ACC112 (cell line): Measurements from ENCODE around the gene ZBTB21.

ENCODE experiments used
- H2AFZ ChIP-seq: fragments of 200-600 bp; sonication (generic); one replicate; pipeline ENCODE4 v1.6.0; 2017; ENCODE audit warnings: antibody characterized with exemption, low read length; ENCODE audit not compliant: unreplicated experiment
- H3K27ac ChIP-seq: fragments of 200-600 bp; sonication (generic); 2 replicates; pipeline ENCODE4 v1.5.1; 2014; ENCODE audit warnings: low read depth, mild to moderate bottlenecking, antibody characterized with exemption, low read length, moderate library complexity
- H3K27me3 ChIP-seq: fragments of 200-600 bp; sonication (generic); 2 replicates; pipeline ENCODE4 v1.6.1; 2014; ENCODE audit warnings: mild to moderate bottlenecking, antibody characterized with exemption, low read length, moderate library complexity, mixed read lengths; ENCODE audit not compliant: insufficient read depth
- H3K36me3 ChIP-seq: fragments of 200-600 bp; sonication (generic); 2 replicates; pipeline ENCODE4 v1.6.1; 2016; ENCODE audit warnings: mild to moderate bottlenecking, antibody characterized with exemption, low read length, moderate library complexity, mixed read lengths; ENCODE audit not compliant: insufficient read depth
- H3K4me1 ChIP-seq: fragments of 200-600 bp; sonication (generic); one replicate; pipeline ENCODE4 v1.6.1; 2016; ENCODE audit warnings: low read length, mixed read lengths; ENCODE audit not compliant: insufficient read depth, unreplicated experiment, control insufficient read depth
- H3K4me3 ChIP-seq: fragments of 200-600 bp; sonication (generic); 2 replicates; pipeline ENCODE4 v1.5.1; 2014; ENCODE audit warnings: mild to moderate bottlenecking, low read depth, low read length
- H3K79me2 ChIP-seq: fragments of 200-600 bp; sonication (generic); one replicate; pipeline ENCODE4 v1.6.0; 2016; ENCODE audit warnings: low read length; ENCODE audit not compliant: control insufficient read depth, unreplicated experiment, insufficient read depth

Gene ZBTB21

DNA sequence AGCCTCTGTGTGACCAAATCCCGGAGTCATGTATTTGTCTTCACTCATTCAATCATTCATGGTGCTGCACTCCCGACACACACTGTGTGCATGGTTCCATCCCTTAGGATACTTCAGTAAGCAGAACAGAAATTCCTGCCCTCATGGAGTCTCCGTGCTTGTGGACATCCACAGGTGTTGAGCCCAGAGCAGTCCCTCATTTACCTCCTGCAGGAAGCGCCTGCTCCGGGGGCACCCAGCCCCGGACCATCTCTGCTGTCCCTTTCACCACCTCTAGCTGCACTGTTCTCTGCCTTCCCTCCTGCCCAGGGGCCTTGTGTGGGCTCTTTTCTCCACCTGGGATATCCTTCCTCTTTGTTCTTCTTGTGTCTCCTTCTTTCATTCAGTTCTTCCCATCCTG lies 9.5 kb upstream of the ZBTB21 start:
- Histone ChIP-seq H3K4me3 (no peak overlapping the region), H3K27ac (no peak overlapping the region), H3K79me2 (no peaks in the 10 kb centered on the region)

GRCh38 chr21:42019101-42019605 lies 9.0 kb upstream of the ZBTB21 start:
- no peak overlapping the region for H3K4me3 ChIP-seq
- H3K79me2 ChIP-seq: no peaks in the 10 kb centered on the region
- no peaks in the 10 kb centered on the region for H3K36me3 ChIP-seq
- no peak overlapping the region for H3K27ac ChIP-seq
- H3K4me1 ChIP-seq: no peaks in the 10 kb centered on the region
- peaks cover 23% of the 10 kb centered on the region; the same call in 1 of the 2 replicates for H3K27me3 ChIP-seq
- no peak overlapping the region for H2AFZ ChIP-seq

More for the DNA sequence above, 9.5 kb upstream of the ZBTB21 start:
- no peaks in the 10 kb centered on the region for H3K4me1 ChIP-seq
- no peaks in the 10 kb centered on the region for H3K36me3 ChIP-seq
- peaks cover 23% of the 10 kb centered on the region; the same call in 1 of the 2 replicates for H3K27me3 ChIP-seq
- H2AFZ ChIP-seq: no peak overlapping the region

DNA sequence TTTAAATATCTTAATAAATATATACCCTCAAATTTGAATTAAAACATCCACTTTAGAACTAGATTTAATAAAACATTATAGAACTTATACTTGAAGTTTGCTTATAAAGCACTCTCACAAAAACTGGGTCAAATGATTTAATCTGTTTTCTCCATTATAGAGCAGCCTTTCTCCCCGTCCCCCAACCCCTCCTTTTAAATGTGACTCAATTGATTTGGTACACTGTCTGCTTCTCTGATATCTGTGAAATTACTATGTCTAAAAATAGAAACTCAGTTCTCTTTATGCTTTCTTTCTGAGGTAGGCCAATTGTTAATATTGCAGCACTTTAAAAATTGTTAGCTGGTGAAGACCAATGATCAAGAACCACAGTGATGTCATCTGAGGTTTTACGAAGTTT lies 6.9 kb upstream of the ZBTB21 start:
- Histone ChIP-seq H3K36me3 (no peaks in the 10 kb centered on the region), H2AFZ (no peak overlapping the region), H3K4me3 (no peak overlapping the region), H3K4me1 (no peaks in the 10 kb centered on the region), H3K27me3 (peaks cover 17% of the 10 kb centered on the region; the same call in 1 of the 2 replicates), H3K27ac (no peak overlapping the region), H3K79me2 (no peaks in the 10 kb centered on the region)

GRCh38 chr21:42016364-42016985 lies 6.3 kb upstream of the ZBTB21 start:
- no peaks in the 10 kb centered on the region for H3K4me1 ChIP-seq
- H3K79me2 ChIP-seq: no peaks in the 10 kb centered on the region
- no peak overlapping the region for H3K4me3 ChIP-seq
- H3K27me3 ChIP-seq: peaks cover 12% of the 10 kb centered on the region; the same call in 1 of the 2 replicates
- H3K36me3 ChIP-seq: no peaks in the 10 kb centered on the region
- H3K27ac ChIP-seq: no peak overlapping the region
- no peak overlapping the region for H2AFZ ChIP-seq

- Histone ChIP-seq H2AFZ (no peak overlapping the region), H3K27me3 (no peaks in the 10 kb centered on the region), H3K36me3 (no peaks in the 10 kb centered on the region), H3K79me2 (peaks cover 2% of the 10 kb centered on the region), H3K27ac (no peak overlapping the region), H3K4me3 (no peak overlapping the region), H3K4me1 (no peaks in the 10 kb centered on the region)
Measured at GRCh38 chr21:42013931-42014330, 3.8 kb upstream of the ZBTB21 start.

GRCh38 chr21:42013376-42013775 lies 3.2 kb upstream of the ZBTB21 start:
- no peaks in the 10 kb centered on the region for H3K27me3 ChIP-seq
- H3K4me3 ChIP-seq: no peak overlapping the region
- H2AFZ ChIP-seq: no peak overlapping the region
- H3K27ac ChIP-seq: no peak overlapping the region
- H3K79me2 ChIP-seq: peaks cover 7% of the 10 kb centered on the region
- peaks cover 3% of the 10 kb centered on the region for H3K4me1 ChIP-seq
- H3K36me3 ChIP-seq: no peaks in the 10 kb centered on the region

DNA sequence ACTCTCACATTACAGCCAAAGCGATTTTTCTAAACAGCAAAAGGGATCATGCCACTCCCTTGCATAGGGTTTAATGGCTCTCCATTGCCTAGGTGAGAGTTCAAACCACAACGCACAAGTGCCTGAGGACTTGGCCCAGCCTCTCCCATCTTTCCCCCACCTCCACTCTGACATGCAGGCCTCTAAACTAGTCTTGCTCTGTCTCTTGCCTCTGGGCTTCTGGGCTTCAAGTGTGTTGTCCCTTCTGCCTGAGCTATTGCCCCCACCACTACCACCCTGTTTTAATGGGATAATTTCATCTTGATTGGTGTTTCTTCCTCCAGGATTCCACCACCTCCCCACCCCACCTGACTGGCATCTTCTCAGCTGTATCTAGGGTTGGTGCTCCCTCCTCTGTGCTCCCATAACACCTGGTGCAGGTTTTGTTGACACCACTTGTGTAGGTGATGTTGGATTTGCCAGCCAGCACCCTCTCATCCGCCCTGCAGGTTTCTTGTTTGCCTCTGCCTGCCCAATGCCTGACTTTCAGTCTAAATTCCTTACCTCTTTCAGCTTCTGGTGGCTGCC lies 2.7 kb upstream of the ZBTB21 start:
- H3K4me1 ChIP-seq: peaks cover 3% of the 10 kb centered on the region
- H2AFZ ChIP-seq: no peak overlapping the region
- H3K4me3 ChIP-seq: no peak overlapping the region
- H3K79me2 ChIP-seq: peaks cover 10% of the 10 kb centered on the region
- H3K27me3 ChIP-seq: no peaks in the 10 kb centered on the region
- no peaks in the 10 kb centered on the region for H3K36me3 ChIP-seq
- no peak overlapping the region for H3K27ac ChIP-seq

DNA sequence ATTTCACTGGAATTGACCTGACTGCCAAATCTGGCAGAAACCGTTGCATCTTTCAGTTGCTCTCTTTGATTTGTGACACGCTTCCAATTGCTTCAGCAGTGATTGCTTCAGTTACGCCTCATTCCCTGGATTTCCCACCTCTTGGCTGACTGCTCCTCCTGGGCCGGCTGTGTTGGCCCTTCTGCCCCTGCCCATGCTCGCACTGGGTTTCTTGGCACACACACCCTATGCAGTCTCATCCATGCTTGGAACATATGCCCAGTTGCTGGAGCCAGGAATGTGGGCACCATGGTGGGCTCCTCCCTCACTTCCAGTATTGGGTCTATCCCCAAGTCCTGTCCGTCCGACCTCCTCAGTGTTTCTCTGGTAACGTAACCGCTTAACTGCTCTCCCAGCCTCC lies 2.2 kb upstream of the ZBTB21 start:
- Histone ChIP-seq H3K27ac (no peak overlapping the region), H2AFZ (no peak overlapping the region), H3K79me2 (peaks cover 15% of the 10 kb centered on the region), H3K4me3 (no peak overlapping the region), H3K27me3 (no peaks in the 10 kb centered on the region), H3K4me1 (peaks cover 3% of the 10 kb centered on the region), H3K36me3 (no peaks in the 10 kb centered on the region)

- Histone ChIP-seq H3K27me3 (no peaks in the 10 kb centered on the region), H3K27ac (peak overlapping the region; percentile 98), H3K36me3 (no peaks in the 10 kb centered on the region), H3K79me2 (peaks cover 27% of the 10 kb centered on the region), H3K4me1 (peaks cover 3% of the 10 kb centered on the region), H3K4me3 (peak overlapping the region; percentile 81), H2AFZ (peak overlapping the region; percentile 68)
Measured at GRCh38 chr21:42010507-42011495, 641 bp upstream of the ZBTB21 start.

GRCh38 chr21:42009018-42009830 lies 936 bp downstream of the ZBTB21 start:
- Histone ChIP-seq H3K27ac (peak overlapping the region; percentile 98), H2AFZ (no peak overlapping the region), H3K79me2 (peaks cover 42% of the 10 kb centered on the region), H3K4me1 (peaks cover 3% of the 10 kb centered on the region), H3K4me3 (peak overlapping the region; percentile 81), H3K36me3 (no peaks in the 10 kb centered on the region), H3K27me3 (no peaks in the 10 kb centered on the region)
